Measurements from ENCODE around the gene DDAH1. TPM values are rescaled to one million over a fixed set of nuclear protein-coding genes. Genes with fewer than 3 reads are reported as not detected.

The DDAH1 gene
- total RNA-seq, 2 donors from 2014 or later: 11.2 to 31.4 TPM

DNA sequence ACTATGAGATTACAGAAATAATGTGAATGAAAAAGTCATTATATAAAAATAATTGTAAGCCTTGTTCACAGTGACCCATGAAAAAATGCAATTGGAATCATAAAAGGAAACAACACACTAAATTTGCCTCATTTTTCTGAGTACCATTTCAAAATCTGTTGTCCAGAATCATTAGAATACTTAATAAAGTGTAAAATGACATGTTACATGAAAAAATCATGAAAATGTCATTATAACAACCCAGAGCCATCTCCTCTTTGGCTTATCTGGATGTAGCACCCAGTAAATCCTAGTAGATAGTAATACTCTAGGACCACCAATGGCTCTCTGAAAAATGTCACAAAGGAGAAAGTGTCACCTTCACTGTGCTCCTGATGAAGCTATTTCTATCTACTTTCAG lies 76.5 kb downstream of the DDAH1 start:
- Histone ChIP-seq H3K4me1 (peaks cover 15% of the 10 kb centered on the region), H3K36me3 (replicated peaks in 1 of 2; ENCODE audit: insufficient read depth in 1 of 2, low read depth in 2 of 2) (no peaks in the 10 kb centered on the region), H3K9me3 (no peaks in the 10 kb centered on the region), H3K4me3 (no peak overlapping the region), H3K27ac (no peak overlapping the region), H3K27me3 (no peaks in the 10 kb centered on the region)
- intact Hi-C loops (cut with DNase I): no loop called here
- ATAC-seq (no peak), DNase-seq (no peak)
- TF ChIP-seq, protein P1, sequence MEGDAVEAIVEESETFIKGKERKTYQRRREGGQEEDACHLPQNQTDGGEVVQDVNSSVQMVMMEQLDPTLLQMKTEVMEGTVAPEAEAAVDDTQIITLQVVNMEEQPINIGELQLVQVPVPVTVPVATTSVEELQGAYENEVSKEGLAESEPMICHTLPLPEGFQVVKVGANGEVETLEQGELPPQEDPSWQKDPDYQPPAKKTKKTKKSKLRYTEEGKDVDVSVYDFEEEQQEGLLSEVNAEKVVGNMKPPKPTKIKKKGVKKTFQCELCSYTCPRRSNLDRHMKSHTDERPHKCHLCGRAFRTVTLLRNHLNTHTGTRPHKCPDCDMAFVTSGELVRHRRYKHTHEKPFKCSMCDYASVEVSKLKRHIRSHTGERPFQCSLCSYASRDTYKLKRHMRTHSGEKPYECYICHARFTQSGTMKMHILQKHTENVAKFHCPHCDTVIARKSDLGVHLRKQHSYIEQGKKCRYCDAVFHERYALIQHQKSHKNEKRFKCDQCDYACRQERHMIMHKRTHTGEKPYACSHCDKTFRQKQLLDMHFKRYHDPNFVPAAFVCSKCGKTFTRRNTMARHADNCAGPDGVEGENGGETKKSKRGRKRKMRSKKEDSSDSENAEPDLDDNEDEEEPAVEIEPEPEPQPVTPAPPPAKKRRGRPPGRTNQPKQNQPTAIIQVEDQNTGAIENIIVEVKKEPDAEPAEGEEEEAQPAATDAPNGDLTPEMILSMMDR (IDR thresholded peaks at IDR 0.05): no peak
- no peak for TF ChIP-seq POLR2A (IDR thresholded peaks at IDR 0.05)

DNA sequence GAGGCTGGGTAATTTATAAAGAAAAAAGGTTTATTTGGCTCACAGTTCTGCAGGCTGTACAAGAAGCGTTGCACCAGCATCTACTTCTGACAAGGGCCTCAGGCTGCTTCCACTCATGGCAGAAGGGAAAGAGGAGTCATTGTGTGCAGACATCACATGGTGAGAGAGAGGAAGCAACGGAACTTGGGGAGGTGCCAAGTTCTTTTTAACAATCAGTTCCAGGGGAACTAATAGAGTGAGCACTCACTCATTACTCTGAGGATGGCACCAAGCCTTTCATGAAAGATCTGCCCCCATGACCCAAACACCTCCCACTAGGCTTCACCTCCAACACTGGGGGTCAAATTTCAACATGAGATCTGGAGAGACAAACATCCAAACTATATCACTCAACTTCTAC lies 77.2 kb downstream of the DDAH1 start:
- peaks cover 0 to 3% (median 0%) of the 10 kb centered on the region in 3 donors for H3K9me3 ChIP-seq
- WGBS, 2 donors: 72 to 73% methylated on average over 2 of the region's 2 CpGs
- H3K27me3 ChIP-seq: no peaks in the 10 kb centered on the region
- no peak for TF ChIP-seq POLR2A (IDR thresholded peaks at IDR 0.05)
- TF ChIP-seq, protein P1 (IDR thresholded peaks at IDR 0.05): no peak
- no peaks in the 10 kb centered on the region for H3K36me3 ChIP-seq (replicated peaks in 1 of 2; ENCODE audit: insufficient read depth in 1 of 2, low read depth in 2 of 2)
- no peak overlapping the region for H3K27ac ChIP-seq
- H3K4me3 ChIP-seq: no peak overlapping the region
- DNase-seq (no peak), ATAC-seq (no peak)
- H3K4me1 ChIP-seq: peaks cover 15% of the 10 kb centered on the region
- intact Hi-C loops (cut with DNase I): no loop called here

DNA sequence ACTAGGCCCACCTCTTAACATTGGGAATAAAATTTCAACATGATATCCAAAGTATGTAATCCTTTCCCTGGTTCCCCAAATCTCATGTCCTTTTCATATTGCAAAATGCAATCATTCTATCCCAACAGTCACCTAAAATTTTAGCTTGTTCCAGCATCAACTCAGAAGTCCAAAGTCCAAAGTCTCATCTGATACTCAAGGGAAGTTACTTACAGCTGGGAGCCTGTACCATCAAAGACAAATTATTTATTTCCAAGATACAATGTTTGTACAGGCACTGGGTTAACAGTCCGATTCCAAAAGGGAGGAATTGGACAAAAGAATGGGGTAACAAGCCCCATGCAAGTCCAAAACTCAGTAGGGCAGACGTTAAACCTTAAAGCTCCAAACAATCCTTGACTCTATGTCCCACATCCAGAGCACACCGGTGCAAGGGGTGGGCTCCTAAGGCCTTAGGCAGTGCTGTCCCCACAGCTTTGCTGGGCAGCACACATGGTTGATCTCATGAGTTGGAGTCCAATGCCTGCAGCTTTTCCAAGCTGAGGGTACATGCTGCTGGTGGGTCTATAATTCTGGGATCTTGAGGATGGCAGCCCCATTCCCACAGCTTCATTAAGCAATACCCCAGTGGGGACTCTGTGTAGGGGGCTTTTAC lies 78.8 kb downstream of the DDAH1 start:
- Histone ChIP-seq H3K4me1 (peaks cover 15% of the 10 kb centered on the region), H3K27ac (no peak overlapping the region), H3K4me3 (no peak overlapping the region), H3K27me3 (no peaks in the 10 kb centered on the region), H3K9me3 (peaks cover 0 to 9% (median 0%) of the 10 kb centered on the region in 3 donors), H3K36me3 (replicated peaks in 1 of 2; ENCODE audit: insufficient read depth in 1 of 2, low read depth in 2 of 2) (no peaks in the 10 kb centered on the region)
- intact Hi-C loops (cut with DNase I): no loop called here
- no peak for DNase-seq
- TF ChIP-seq, protein P1 (IDR thresholded peaks at IDR 0.05): no peak
- no peak for TF ChIP-seq POLR2A (IDR thresholded peaks at IDR 0.05)
- no peak for ATAC-seq
- WGBS, 2 donors: 75 to 78% methylated on average over 3 of the region's 3 CpGs

DNA sequence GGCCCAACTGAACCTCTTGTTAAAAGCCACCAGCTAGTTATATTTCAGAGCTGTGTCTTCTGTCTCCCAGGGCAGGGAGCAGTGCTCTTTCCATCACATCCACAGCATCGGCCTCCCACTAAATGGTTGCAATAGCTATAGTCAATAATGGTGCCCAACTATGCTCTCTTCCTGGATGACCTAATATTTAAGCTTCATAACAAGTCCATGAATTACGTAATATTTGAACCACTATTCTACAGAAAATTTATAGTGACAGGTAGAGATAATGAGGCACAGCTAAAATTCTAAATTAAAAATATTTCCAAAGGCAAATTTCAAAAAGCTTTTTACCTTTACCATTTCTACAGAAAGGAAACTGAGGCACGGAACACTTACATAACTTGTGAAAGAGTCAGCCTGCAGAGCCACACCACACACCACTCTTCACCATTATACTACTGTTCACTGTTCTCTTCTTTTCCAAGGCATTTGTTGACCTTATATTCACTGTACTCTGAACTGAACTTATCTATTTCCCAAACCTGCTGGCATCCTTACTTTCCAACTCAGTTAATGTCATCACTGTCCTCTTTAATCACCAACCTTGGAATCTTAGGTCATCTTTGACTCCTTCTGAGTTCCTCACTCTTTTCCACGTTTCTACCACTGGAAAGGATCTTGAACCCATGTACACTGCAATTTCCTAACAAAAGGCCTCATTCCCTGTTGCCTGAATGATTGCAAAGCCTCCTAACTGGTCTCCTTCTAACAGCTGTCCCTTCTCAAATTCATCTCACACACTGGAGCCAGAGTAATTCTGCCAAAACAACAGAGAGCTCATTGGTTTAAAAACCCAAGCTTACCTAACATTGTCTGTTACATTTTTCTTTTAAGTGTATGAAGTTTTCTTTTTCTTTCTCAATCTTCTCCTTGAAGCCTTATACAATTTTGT lies 85.5 kb downstream of the DDAH1 start:
- Histone ChIP-seq H3K4me1 (peaks cover 24% of the 10 kb centered on the region), H3K4me3 (no peak overlapping the region), H3K36me3 (replicated peaks in 1 of 2; ENCODE audit: insufficient read depth in 1 of 2, low read depth in 2 of 2) (no peaks in the 10 kb centered on the region), H3K9me3 (peaks cover 0 to 9% (median 0%) of the 10 kb centered on the region in 3 donors), H3K27me3 (no peaks in the 10 kb centered on the region), H3K27ac (peak overlapping the region in 1 of 4 donors; percentile 23)
- ATAC-seq (peak; percentile 38), DNase-seq (no peak)
- 79 to 81% methylated on average over 4 of the region's 4 CpGs for WGBS, 2 donors
- intact Hi-C loops (cut with DNase I): no loop called here
- no peak for TF ChIP-seq POLR2A (IDR thresholded peaks at IDR 0.05)
- TF ChIP-seq, protein P1 (IDR thresholded peaks at IDR 0.05): no peak

Measured in body of pancreas (tissue), 4 donors.